HG03066 (cell line): ENCODE data around the gene SYNPO2.
"Not testable (repeated sequence)": the region's sequence is repeated elsewhere in the genome, so short reads cannot be mapped to it uniquely, and the experiment has no call there.

Experiments used
- ATAC-seq: cut with Tn5 transposase; IDR thresholded peaks from one replicate; pipeline ENCODE4 v1.9.1; 2021; ENCODE audit warnings: low read depth; ENCODE audit not compliant: unreplicated experiment

The SYNPO2 gene

DNA sequence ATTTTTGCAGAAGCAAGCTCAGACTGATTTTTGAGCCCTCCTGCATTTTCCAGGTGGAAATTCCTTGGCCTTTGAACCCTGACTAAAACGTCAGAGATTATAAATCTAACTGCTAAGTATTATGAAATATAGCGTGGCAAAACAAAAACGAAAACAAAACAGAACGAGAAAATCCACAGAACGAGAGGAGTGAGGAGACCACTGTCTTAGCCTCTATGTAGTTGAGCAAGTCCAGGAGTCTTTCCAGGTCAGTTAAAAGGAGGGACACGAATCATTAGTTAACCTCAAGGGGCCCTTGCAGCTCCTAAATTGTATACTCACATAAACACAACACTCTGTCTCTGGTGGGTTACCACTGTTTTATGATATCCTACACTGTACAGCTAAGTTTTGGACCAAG, 80.2 kb downstream of the SYNPO2 start:
- ATAC-seq: no peak

DNA sequence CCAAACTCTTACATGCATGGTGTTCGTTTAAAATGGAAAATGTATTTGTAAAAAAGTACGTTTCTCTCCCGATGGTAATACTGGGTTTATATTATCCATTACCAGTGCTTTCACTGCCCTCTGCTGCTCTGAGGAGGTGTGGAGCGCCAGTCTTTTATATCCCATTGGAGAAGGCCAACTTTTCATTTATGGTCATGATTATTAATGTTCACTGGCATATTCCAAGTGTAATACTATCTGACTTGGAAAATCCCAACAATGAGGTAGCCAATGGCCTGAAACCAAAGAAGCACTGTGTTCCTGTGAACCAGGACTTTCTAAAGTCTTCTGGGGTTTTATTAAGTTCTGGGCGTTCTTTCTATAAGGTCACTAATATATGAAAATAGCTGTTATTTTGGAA, 80.7 kb downstream of the SYNPO2 start:
- no peak for ATAC-seq

GRCh38 chr4:118972167-118972566, 83.5 kb downstream of the SYNPO2 start:
- ATAC-seq: no peak

- ATAC-seq: no peak
Observed at GRCh38 chr4:118973295-118973694, 84.6 kb downstream of the SYNPO2 start.

- no peak for ATAC-seq
Observed at GRCh38 chr4:118974758-118975157, 86.1 kb downstream of the SYNPO2 start.

- no peak for ATAC-seq
Observed at GRCh38 chr4:118975449-118976192, 87.0 kb downstream of the SYNPO2 start.

DNA sequence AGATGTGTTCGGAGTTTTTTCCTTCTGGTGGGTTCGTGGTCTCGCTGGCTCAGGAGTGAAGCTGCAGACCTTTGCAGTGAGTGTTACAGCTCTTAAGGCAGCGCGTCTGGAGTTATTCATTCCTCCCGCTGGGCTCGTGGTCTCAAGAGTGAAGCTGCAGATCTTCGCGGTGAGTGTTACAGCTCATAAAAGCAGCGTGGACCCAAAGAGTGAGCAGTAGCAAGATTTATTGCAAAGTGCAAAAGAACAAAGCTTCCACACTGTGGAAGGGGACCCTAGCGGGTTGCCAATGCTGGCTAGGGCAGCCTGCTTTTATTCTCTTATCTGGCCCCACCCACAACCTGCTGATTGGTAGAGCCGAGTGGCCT, 87.5 kb downstream of the SYNPO2 start:
- ATAC-seq: not testable (repeated sequence)

DNA sequence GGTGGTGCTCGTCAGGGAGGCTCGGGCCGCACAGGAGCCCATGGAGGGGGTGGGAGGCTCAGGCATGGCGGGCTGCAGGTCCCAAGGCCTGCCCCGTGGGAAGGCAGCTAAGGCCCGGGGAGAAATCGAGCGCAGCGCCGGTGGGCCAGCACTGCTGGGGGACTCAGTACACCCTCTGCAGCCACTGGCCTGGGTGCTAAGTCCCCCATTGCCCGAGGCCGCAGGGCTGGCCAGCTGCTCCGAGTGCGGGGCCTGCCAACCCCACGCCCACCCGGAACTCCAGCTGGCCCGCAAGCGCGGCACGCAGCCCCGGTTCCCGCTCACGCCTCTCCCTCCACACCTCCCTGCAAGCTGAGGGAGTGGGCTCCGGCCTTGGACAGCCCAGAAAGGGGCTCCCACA, 88.4 kb downstream of the SYNPO2 start:
- ATAC-seq: not testable (repeated sequence)

- no peak for ATAC-seq
Observed at GRCh38 chr4:118979712-118980111, 91.1 kb downstream of the SYNPO2 start.

- ATAC-seq: no peak
Observed at GRCh38 chr4:118981171-118981838, 92.7 kb downstream of the SYNPO2 start.

DNA sequence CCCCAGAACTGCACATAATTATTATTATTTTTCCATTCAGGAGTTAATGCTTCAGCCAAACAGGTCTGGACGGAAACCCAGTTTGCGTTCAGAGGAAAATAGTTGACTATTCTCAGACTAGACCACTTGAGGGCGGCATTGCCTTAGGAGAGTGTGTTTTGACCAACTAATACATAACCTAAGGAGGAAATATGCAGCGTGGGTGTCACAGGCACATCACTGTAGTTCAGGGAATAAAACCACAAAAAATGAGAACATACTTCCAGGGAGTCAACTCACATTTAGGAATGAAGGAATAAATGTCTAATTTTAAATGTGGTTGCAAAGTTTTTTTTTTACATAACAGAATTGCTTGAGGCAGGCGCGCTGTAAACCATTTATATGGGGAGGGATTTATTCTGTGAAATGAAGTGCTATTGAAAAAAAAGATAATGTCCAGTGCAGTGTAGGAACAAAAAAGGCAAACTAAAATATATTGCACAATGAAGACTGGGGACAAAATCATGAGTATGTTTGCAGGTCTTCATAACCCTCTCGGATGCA, 93.3 kb downstream of the SYNPO2 start:
- ATAC-seq: peak; percentile 94

- ATAC-seq: no peak
Observed at GRCh38 chr4:118983293-118983692, 94.6 kb downstream of the SYNPO2 start.

DNA sequence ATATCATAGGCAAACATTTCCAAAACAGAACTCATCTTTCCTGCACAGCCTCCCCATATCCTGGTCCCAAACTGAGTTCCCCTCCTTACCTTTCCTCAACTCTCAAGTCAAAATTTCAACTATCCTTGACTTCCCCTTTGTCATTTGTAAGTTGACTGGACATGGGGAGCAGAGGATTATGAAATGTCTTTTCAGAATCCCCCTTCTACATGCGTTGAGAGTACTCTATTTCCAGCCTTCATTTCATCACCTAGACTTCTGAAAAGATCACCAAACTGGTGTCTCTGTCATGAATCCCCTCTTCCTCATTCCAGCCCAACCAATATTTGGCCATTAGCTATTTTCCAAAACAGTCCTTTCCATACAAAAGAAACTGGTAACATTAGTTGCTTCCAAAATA, 95.2 kb downstream of the SYNPO2 start:
- ATAC-seq: no peak

- no peak for ATAC-seq
Observed at GRCh38 chr4:118985170-118986000, 96.7 kb downstream of the SYNPO2 start.

DNA sequence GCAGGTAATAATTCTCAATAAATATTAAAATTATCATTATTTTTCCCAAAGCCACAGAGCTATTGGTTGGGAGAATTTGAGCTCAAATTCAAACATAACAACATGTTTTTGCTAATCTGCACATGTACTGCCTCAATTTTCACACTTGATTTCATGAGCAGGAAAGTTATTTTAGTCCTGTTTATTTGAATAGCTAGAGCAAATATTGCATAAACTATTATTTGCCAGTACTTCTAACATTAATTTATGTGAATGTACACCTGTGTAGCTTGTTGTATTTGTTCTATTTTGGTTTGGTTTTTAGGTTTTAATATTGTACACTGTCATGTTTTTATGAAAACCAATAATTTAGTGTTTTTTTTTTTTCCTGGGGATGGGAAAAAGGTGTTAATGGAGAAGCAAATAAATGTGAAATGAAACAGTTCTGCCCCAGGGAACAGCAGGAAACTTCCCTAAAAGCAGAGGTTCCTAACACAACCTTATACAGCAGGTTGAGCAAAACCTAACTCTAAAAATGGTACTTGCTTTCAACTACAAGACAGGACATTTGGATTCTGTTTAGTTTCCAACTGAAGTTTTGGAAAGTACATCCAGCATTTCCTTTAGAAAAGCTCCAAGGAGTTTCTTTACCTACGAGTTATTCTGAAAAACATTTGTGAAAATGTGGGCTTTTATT, 99.4 kb downstream of the SYNPO2 start:
- no peak for ATAC-seq

GRCh38 chr4:118988635-118988972, 100.0 kb downstream of the SYNPO2 start:
- ATAC-seq: no peak

GRCh38 chr4:118989098-118990080, 100.7 kb downstream of the SYNPO2 start:
- no peak for ATAC-seq

DNA sequence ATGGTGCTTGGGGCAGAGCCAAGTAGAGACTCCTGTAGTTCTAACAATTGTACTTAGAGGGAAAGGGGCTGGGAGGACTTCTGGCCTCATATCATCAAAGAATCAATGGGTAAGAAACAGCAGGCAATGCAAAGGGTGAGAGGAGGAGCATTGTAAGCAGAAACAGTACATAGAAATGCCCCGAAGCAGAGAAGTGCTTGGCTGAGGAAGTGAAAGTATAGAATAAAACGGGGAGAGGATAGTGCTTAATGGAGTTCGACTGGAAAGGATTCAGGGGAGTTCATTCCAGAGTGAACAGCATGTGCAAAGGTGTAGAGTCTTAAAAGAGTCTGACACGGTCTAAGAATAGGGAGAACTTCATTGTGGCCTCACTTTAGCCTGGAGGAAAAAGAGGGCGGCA, 103.0 kb downstream of the SYNPO2 start:
- ATAC-seq: no peak

GRCh38 chr4:118992149-118992548, 103.5 kb downstream of the SYNPO2 start:
- no peak for ATAC-seq

DNA sequence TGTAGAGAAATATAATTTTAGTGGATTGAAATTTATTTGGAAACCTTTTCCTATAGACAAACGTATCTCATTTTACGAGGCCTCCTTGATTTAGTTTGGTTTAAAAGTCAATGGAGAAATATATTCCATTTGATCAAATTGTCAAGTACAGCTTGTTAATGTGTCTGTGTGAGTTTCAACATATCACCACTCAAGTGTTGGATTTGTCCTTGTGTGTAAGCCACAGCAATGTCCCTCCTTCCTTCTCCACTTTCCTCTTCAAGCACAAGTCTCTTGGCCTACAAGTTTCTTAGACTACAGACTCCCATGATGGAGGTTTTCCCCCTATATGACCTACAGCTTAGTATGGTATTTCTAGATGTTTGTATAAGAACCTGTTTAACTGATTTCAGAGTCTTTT, 104.7 kb downstream of the SYNPO2 start:
- no peak for ATAC-seq
